Cardiac muscle cell (in vitro differentiated cells and primary cell): ENCODE results near the gene ERBB3. TPM values are rescaled to one million over a fixed set of nuclear protein-coding genes. Genes with fewer than 3 reads are reported as not detected.
A peak's percentile ranks its signal among the peaks of the same experiment; 100 is the strongest.

Experiments used
- DNase-seq, 2 donors: peaks; one replicate each; pipeline versions ENCODE4 v3.0.0 to v3.0.0-alpha.2; 2010 to 2017; ENCODE audit warnings: low read depth in 1 of 2, low spot score in 1 of 2
- H3K27ac ChIP-seq: fragments of 200-600 bp; sonication (generic); 2 replicates; pipeline ENCODE4 v1.5.1; 2016
- H3K27me3 ChIP-seq: fragments of 200-600 bp; sonication (generic); 2 replicates; pipeline ENCODE4 v1.6.0; 2016; ENCODE audit warnings: control low read depth
- H3K36me3 ChIP-seq: fragments of 200-600 bp; sonication (generic); 2 replicates; pipeline ENCODE4 v1.5.1; 2016; ENCODE audit warnings: control low read depth
- H3K4me1 ChIP-seq: fragments of 200-600 bp; sonication (generic); 2 replicates; pipeline ENCODE4 v1.8.1; 2017; ENCODE audit warnings: low read depth, mild to moderate bottlenecking, mixed run types
- H3K4me3 ChIP-seq: fragments of 200-600 bp; sonication (generic); 2 replicates; pipeline ENCODE4 v1.5.1; 2016; ENCODE audit warnings: mild to moderate bottlenecking
- H3K9me3 ChIP-seq: fragments of 200-600 bp; sonication (generic); 2 replicates; pipeline ENCODE4 v1.5.1; 2017; ENCODE audit warnings: low read depth, mild to moderate bottlenecking, control low read depth
- polyA plus RNA-seq: library from polyadenylated mRNA; unstranded; fragments of >200 nt; fragmentation: Nextera tagmentation; extraction: Ambion mirVana; gene quantifications from 2 replicates; pipeline ENCODE4 v1.2.1, GENCODE V29; 2016
- total RNA-seq: library from RNA; depleted of rRNA; stranded (reverse); fragments of >200 nt; gene quantifications from 2 replicates; pipeline ENCODE4 v1.2.3, GENCODE V29; 2016
- TF ChIP-seq, protein P1 (sequence below): IDR thresholded peaks from 2 replicates; pipeline ENCODE4 v1.5.1; 2012; ENCODE audit warnings: low read depth, mild to moderate bottlenecking, low read length

ERBB3 gene
- total and polyA plus RNA-seq, 2 experiments from 2014 or later: 10.5 to 22.0 TPM

- Histone ChIP-seq H3K36me3 (peaks cover 10% of the 10 kb centered on the region), H3K9me3 (no peaks in the 10 kb centered on the region), H3K27ac (peak overlapping the region; percentile 46), H3K27me3 (no peaks in the 10 kb centered on the region), H3K4me1 (peaks cover 28% of the 10 kb centered on the region), H3K4me3 (peak overlapping the region; percentile 26)
- DNase-seq: no peak
- TF ChIP-seq, protein P1, sequence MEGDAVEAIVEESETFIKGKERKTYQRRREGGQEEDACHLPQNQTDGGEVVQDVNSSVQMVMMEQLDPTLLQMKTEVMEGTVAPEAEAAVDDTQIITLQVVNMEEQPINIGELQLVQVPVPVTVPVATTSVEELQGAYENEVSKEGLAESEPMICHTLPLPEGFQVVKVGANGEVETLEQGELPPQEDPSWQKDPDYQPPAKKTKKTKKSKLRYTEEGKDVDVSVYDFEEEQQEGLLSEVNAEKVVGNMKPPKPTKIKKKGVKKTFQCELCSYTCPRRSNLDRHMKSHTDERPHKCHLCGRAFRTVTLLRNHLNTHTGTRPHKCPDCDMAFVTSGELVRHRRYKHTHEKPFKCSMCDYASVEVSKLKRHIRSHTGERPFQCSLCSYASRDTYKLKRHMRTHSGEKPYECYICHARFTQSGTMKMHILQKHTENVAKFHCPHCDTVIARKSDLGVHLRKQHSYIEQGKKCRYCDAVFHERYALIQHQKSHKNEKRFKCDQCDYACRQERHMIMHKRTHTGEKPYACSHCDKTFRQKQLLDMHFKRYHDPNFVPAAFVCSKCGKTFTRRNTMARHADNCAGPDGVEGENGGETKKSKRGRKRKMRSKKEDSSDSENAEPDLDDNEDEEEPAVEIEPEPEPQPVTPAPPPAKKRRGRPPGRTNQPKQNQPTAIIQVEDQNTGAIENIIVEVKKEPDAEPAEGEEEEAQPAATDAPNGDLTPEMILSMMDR: no peak
Observed at GRCh38 chr12:56127485-56127887, 47.5 kb downstream of the ERBB3 start.

DNA sequence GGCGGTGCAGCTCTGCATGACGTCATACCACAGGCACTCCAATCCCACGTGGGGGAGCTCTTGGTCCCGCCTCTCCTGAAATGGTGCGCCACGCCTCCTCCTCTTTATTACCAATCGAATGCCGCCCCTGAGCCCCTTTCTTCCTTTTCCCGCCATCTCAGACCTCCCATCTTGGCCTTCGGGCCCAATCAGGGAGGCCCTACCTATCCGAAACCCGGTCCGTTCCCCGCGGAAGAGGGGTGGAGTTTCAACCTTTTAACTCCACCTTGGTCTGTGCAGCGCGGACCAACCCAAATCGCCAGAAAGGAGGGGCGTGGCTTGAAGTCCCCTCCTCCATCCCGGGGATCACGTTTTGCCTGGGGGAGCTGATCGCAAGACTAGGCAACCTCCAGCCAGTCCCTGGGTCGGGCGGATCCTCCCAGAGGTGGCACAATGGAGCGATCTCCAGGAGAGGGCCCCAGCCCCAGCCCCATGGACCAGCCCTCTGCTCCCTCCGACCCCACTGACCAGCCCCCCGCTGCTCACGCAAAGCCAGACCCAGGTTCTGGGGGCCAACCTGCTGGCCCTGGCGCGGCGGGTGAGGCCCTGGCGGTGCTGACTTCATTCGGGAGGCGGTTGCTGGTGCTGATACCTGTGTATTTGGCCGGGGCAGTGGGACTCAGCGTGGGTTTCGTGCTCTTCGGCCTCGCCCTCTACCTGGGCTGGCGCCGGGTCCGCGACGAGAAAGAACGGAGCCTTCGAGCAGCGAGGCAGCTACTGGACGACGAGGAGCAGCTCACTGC, 48.1 kb downstream of the ERBB3 start, which contains the start of gene ESYT1:
ESYT1 (plus strand) TSS at position 380 of the 782 bp plus-strand sequence; CDS start at position 433, 53 bp downstream.
- peak; percentile 100 for DNase-seq
- Histone ChIP-seq H3K27me3 (no peaks in the 10 kb centered on the region), H3K36me3 (peaks cover 12% of the 10 kb centered on the region), H3K4me1 (peaks cover 22% of the 10 kb centered on the region), H3K4me3 (peak within 1 kb of the TSS; percentile 66), H3K27ac (peak within 1 kb of the TSS; percentile 58), H3K9me3 (no peaks in the 10 kb centered on the region)
- TF ChIP-seq, protein P1: no peak

GRCh38 chr12:56128670-56129205, 48.8 kb downstream of the ERBB3 start:
- TF ChIP-seq, protein P1: no peak
- H3K9me3 ChIP-seq: no peaks in the 10 kb centered on the region
- H3K27ac ChIP-seq: peak overlapping the region; percentile 58
- DNase-seq: peak in 1 of 2 donors; percentile 15
- peaks cover 22% of the 10 kb centered on the region for H3K4me1 ChIP-seq
- peaks cover 15% of the 10 kb centered on the region for H3K36me3 ChIP-seq
- no peaks in the 10 kb centered on the region for H3K27me3 ChIP-seq
- H3K4me3 ChIP-seq: peak overlapping the region; percentile 66

DNA sequence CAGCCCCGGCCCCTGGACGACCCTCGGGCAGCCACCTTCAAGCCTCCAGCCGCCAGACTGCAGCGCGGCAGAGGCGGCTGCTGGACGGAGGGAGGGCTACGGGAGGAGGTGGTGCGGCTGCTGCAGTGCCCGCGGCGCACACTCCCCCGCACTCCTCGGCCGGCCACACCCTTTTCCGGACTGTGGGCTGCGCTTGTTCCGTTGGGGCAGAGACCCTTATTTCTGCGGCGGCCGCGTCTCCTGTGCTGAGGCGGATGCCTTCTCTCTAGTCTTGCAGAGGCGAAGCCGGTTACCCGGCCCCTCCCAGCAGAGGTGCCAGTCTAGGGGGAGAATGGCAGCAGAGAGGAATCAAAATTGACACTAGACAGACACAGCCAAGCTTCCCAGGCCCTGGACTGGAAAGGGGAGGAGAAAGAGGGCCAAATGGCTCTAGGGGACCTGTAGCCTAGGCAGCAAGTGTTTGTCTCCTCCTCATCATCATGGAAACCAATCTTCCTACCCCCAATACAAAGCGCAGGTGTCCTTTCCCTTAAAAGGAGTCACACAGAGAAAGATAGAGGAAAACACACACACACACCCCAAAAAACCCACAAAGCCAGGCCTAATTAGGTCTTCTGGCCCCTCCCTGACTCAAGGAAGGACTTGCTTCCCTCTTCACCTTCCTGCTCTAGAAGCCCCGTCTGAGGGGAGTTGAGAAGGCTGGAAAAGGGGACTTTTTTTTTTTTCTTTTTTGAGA, 49.4 kb downstream of the ERBB3 start:
- H3K9me3 ChIP-seq: no peaks in the 10 kb centered on the region
- peak; percentile 62 to 68 for DNase-seq
- TF ChIP-seq, protein P1: no peak

GRCh38 chr12:56129942-56130495, 50.1 kb downstream of the ERBB3 start:
- H3K4me3 ChIP-seq: no peak overlapping the region
- peaks cover 22% of the 10 kb centered on the region for H3K4me1 ChIP-seq
- H3K9me3 ChIP-seq: no peaks in the 10 kb centered on the region
- DNase-seq: no peak
- no peaks in the 10 kb centered on the region for H3K27me3 ChIP-seq
- peaks cover 20% of the 10 kb centered on the region for H3K36me3 ChIP-seq
- TF ChIP-seq, protein P1: no peak
- no peak overlapping the region for H3K27ac ChIP-seq

More for the DNA sequence above, 49.4 kb downstream of the ERBB3 start:
- Histone ChIP-seq H3K36me3 (peaks cover 20% of the 10 kb centered on the region), H3K27ac (peak overlapping the region; percentile 58), H3K4me3 (peak overlapping the region; percentile 66), H3K4me1 (peaks cover 22% of the 10 kb centered on the region), H3K27me3 (no peaks in the 10 kb centered on the region)
